GM19043 (cell line): ENCODE measurements around the gene HNRNPUL1.
"Not testable (repeated sequence)": the region's sequence is repeated elsewhere in the genome, so short reads cannot be mapped to it uniquely, and the experiment has no call there.

Experiments used
- ATAC-seq: cut with Tn5 transposase; IDR thresholded peaks from one replicate; pipeline ENCODE4 v1.9.1; 2021; ENCODE audit warnings: low read depth; ENCODE audit not compliant: unreplicated experiment

Gene HNRNPUL1

DNA sequence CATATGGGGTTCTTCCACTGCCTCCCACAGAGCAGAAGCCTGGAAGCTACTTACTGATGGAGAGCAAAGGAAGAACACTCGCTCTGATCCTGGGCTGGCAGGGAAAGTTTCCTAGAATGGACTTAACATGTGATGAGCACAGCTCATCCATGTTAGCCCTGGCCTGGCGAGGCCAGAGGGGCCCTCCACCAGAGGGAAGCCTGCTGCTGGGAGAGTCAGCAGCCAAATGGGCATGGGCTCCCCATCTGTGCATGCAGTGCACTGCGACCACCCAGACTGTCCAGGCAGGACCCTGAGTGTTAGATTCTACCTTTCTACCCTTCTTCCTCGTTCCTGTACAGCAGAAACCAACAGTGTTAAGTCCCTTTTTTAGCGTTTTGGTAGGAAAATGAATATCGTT, 8.9 kb downstream of the HNRNPUL1 start:
- ATAC-seq = no peak

DNA sequence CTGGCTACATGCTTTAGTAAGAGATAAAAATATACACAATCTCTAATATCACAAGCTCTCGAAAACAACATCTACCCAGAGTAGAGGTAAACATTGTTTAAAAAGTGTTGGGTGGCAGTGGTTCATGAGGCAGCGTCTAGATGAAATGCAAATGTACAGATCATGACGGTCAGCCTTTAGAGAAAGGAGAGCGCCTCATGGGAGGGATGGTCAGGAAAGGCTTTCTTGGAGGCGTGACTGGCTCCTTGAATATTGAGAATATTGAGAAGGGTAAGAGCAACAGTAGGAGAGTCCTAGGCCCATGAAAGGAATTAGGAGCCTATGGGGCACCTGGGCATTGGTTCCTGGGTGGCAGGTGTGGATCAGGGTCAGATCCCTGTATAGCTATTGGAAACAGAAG, 10.6 kb downstream of the HNRNPUL1 start:
- ATAC-seq = no peak

DNA sequence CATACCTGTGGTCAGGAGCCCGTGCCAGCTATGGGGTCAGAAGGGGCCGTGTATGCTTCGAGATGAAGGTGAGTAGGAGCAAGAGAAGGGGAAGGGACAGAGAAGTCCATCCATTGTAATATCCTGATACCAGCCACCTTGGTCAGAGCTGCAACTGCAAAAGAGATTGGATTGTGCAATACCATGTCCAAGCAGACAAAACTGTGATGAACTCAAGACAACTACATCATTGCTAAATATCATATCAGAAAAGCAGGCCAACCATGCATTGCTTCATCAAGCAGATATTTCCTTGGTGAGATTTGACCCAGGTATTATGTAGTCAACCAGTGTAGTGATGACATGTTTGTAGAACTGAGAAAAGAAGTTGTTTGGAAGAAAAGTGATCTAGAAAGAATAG, 12.1 kb downstream of the HNRNPUL1 start:
- ATAC-seq = no peak

DNA sequence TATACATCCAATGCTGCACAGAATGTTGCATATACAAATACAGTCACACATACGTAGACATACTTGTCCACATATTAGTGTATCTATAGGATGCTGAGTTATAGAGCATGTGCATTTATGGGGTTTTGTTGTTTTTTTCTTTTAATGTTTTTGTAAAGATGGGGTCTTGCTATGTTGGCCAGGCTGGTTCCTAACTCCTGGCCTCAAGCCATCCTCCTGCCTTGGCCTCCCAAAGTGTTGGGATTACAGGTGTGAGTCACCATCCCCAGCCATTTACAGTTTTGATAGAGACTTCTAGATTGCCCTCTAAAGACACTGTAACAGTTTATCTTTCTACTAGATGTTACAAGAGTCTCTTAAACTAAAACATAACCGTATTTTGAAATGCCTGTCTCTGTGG, 14.3 kb downstream of the HNRNPUL1 start:
- ATAC-seq = no peak

DNA sequence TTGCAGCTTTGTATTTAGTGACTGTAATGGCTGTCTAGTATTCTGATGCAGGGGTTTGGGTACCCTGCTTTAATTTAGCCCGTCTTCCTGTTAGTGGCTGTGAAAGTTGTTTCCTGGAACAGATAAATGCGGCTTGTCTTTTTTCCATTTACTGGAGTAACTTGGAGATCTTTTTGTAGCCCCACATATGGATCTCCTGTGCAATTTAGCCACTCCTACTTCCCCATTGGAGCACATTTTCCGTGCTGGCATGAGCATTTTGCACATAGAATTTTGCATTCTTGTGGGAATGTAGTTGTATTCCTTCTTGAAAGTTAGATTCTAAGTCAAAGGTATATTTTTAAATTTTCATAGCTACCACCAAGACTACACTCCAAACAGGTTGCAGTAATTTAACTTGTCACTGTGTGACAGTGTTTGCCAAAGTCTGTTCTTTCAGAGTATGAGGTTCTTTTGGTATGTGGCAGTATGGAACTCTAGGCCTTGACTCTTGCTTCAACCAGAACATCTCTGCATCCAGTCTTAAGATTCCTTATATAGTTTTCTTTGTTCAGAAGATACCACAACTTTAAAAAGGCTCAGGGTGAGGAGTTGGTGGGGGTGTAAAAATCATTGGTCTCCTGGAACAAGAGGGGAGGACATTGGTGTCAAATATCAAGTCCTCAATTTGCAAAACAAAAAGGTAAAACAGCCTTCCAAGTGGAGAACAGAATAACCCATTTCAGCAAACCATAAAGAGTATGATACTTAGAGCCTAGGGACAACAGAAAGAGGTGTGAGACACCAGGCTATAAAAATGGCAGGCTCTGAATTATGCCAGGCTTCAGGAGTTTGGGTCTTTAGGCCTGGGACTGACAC, 24.7 kb downstream of the HNRNPUL1 start:
- ATAC-seq = no peak

DNA sequence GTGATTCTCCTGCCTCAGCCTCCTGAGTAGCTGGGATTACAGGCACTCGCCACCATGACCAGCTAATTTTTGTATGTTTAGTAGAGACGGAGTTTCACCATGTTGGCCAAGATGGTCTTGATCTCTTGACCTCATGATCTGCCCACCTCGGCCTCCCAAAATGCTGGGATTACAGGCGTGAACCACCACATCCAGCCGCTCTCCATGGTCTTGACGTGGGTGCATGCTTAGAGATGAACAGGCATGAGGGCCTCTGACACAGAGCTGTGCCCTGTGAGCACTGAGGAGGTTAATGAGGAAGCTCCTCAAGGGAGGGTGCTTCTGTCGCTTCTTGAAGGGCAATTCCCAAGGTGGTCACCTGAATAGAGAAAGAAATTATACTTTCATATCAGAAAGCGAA, 25.6 kb downstream of the HNRNPUL1 start:
- ATAC-seq = not testable (repeated sequence)

DNA sequence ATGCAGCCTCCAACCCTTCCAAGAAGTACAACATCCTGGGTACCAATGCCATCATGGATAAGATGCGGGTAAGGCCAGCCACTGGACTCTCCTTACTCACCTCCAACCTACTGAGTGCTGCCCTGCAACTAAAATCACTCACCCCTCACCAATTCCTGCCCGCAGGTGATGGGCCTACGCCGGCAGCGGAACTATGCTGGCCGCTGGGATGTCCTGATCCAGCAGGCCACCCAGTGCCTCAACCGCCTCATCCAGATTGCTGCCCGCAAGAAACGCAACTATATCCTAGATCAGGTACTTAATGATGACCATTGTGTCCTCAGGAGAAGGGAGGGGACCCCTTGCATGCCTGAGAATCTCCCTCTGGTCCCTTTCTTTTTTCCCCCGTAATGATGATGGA, 30.2 kb downstream of the HNRNPUL1 start:
- no peak for ATAC-seq

DNA sequence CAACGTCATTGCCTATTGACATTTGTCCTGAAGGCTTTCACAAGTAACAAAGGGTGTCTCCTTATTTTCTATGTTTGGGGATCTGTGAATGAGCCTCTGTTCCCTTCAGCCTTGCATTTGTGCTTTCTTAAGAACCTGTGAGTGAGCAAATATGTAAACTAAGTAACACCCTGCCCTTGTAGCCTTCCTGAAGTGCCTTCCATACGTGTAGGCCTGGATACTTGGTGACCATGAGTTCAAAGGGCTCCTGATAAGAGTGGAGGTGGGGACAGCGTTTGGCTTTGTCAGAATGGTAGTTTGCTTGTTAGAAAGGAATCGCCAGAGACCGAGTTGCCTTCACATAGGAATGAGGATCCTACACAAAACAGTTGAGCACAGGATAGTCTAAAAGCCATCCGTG, 31.3 kb downstream of the HNRNPUL1 start:
- no peak for ATAC-seq

DNA sequence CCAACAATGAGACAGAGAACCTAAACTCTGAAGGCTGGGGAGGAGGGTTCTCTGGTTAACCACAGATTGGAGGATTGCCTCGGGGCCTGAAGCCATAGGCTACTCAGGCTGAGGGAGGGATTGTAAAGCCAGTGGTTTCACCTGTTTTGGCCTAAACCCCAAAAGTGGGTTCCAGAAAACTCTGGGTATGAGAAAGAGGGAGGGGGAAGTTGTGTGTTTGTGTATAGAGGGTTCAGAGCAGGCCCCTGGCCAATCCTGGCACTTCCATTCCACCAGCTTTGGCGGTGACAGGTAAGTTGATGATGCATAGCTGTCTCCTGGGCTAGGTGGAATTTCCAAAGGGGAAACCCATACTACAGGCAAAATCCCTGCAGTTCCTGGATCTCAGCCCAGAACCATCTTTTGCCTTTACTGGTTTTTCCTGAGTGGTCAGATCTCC, 32.3 kb downstream of the HNRNPUL1 start:
- ATAC-seq = no peak

DNA sequence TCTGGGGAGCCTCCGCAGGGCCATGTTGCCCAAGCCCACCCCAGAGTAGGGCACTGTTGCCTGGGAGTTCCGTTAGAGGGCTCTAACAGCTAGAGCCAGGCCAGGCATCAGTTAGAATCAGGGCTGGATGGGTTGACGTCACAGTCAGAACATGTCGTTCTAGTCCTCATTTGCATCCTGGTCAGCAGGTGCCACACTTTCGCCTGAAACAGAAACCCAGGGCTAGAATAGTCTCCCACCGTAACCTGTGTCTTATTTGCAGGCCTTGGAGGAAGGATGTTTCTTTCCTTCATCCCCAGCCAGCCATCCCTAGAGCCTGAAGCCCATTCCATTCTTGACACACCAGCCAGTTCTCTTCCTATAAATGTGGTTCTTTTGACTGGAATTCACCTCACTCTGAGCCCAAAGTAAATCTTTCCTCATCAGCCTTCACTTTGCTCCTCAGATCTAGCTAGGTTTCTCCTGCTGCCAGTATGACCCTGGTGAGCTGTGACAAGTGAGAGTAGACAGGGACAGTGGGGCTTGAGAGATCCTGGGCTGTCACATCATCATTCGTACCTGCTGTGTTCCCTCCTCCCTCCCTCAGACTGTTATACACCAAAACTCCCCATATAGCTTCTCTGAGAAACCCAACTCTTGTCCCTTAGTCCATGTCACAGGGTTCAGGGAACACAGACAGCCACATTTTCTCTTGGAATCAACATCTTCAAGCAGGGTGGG, 33.6 kb downstream of the HNRNPUL1 start:
- peak; percentile 67 for ATAC-seq

DNA sequence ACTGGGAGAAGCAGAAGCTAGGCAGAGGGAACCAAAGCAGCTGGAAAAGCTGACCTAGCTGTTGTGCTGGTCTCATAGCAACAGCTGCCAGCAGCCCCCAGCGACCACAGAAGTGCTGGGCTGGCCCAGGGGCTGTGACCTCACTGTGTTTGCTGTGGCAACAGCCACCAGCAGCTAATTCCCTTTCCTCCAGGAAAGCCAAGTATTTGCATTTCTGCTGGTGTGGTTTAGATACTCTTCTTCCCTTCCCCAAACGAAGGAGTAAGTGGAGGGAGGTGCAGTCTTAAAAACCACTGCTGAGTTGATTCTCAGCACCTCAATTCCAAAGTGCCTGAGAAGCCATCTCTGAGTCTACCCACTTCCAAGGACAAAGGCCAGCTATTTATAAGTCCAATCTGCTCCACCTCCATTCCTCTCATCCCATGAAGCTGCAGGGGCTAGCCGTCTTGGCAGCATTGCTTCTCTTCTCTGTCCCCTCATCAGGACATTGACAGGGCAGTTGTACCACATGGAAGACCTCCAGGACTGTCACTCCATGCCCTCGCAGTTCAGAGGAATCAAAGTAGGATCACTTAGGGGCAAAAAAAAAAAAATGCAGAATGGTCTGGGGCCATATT, 34.3 kb downstream of the HNRNPUL1 start:
- no peak for ATAC-seq

DNA sequence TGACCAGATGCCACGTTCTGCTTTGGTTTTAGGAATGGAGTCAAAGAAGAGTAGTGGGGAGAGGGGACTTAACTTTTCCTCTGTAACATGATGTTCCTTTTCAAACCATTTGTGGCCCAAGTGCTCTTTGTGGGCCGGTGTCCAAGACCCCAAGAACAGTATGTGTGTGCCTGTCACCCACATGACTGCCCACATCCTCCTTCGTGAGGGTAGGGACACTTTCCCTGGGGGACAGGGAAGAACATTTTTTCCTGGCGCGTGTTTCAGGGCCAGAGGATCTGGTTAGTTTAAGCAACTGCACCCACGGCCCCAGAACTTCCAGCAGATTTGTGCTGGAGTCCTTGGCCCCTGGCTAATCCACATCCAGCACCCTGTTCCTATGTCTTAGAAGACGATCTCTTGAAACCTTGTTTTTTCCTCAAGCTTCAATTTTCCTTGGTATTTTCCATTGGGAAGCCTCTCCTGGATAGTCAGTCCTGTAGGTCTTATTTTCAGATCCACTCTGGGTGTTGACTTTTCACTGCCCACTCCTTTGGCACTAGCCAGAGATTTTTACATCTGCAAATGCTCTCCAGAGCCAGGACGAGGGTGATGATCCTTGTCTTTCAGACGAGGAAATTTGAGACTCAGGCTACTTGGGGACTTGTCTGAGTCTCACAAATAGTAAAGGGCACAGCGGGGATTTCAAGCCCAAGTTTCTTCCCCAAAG, 35.0 kb downstream of the HNRNPUL1 start:
- no peak for ATAC-seq

DNA sequence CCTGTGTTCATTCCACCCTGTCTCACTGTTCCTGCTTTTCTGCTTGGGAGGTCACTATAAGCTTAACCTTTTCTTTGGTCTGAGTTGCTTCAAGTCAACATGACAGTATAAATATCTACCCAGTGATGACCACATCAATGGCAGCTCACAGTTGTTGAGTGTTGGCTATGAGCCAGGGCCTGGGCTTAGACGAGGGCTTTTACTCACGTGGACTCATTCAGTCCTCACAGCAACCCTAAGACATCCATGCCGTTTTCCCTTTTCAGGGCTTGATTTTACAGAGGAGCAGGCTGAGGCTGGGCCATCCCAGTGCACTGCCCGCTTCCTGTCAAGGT, 35.5 kb downstream of the HNRNPUL1 start:
- ATAC-seq = no peak

DNA sequence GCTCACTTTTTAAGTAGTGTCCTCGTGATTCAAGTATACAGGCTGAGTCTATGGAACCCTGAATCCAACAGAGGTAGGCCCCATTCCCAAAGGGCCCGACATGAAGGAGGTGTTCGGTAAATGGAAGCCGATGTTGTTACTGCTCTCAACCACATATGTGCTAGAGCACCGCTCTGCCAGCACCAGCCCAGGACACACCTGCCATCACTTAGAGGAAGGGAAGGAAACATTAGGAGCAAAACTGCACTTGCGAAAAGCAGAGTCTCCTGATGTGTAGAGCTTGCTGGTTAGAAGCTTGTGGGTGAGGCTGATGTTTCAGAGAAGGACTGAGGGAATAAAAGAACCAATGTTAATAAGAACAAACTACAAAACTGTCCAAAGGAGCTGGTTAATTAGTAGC, 36.4 kb downstream of the HNRNPUL1 start:
- ATAC-seq = no peak

DNA sequence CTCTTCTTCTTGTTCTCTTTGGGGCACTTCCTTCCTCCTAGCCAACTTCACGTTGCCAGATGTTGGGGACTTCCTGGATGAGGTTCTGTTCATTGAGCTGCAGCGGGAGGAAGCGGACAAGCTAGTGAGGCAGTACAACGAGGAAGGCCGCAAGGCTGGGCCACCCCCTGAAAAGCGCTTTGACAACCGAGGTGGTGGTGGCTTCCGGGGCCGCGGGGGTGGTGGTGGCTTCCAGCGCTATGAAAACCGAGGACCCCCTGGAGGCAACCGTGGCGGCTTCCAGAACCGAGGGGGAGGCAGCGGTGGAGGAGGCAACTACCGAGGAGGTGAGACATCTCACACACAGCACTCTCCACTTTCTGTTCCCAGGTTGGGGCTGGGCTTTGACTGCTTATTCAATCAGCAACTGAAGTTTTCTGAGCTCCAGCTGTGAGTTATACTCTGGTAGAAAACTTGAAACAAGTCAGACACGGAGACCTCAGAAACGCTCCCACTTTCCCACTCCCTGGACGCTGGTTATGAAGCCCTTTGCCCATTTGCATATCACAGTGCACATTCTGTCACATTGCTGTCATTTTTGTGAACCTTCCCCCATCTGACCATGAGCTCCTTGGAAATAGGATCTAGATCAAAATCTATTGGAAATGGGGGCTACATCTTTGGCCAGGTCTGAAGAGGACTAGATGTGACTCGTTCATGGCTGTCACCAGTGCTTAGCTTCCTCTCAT, 38.6 kb downstream of the HNRNPUL1 start:
- peak; percentile 37 for ATAC-seq

DNA sequence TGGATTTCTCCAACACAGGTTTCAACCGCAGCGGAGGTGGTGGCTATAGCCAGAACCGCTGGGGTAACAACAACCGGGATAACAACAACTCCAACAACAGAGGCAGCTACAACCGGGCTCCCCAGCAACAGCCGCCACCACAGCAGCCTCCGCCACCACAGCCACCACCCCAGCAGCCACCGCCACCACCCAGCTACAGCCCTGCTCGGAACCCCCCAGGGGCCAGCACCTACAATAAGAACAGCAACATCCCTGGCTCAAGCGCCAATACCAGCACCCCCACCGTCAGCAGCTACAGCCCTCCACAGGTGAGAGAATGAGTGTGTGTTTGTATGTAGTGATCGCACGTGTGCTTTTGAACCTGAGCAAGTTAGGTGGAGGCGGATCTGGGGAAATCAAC, 39.8 kb downstream of the HNRNPUL1 start:
- no peak for ATAC-seq

DNA sequence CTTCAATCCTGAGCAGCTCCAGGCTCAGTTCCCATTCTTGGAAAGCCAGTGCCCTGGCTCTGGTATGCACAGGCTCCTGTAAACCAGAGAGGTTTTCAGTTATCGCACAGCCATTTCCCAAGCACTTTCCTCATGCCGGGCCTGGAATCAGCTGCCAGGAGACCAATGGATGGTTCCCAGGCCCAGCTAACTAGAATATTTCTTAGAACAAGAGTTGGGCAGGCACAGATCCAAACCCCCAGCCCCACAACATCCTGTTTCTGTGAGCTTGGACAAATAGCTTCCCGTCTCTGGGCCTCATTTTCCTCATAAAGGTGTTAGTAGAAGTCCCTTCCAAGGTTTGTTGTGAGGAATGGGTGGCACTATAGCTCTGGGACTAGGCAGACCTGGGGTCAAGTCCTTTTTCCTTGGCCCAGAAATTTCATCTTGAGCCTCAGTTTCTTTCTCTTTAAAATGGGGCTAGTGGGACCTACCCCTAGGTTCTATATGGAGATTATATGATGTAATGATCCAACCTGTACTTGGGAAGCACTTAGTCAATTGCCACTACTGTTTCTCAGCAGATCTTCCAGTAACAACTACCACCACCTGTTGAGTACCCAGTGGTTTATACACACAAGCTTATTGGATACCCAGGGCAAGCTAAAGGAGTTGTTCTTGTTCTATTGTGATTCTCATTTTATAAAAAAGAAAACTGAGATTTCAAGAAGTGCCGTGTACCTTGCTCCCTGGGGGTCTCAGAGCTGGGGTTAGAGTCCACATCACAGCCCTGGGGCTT, 40.7 kb downstream of the HNRNPUL1 start:
- ATAC-seq = no peak

DNA sequence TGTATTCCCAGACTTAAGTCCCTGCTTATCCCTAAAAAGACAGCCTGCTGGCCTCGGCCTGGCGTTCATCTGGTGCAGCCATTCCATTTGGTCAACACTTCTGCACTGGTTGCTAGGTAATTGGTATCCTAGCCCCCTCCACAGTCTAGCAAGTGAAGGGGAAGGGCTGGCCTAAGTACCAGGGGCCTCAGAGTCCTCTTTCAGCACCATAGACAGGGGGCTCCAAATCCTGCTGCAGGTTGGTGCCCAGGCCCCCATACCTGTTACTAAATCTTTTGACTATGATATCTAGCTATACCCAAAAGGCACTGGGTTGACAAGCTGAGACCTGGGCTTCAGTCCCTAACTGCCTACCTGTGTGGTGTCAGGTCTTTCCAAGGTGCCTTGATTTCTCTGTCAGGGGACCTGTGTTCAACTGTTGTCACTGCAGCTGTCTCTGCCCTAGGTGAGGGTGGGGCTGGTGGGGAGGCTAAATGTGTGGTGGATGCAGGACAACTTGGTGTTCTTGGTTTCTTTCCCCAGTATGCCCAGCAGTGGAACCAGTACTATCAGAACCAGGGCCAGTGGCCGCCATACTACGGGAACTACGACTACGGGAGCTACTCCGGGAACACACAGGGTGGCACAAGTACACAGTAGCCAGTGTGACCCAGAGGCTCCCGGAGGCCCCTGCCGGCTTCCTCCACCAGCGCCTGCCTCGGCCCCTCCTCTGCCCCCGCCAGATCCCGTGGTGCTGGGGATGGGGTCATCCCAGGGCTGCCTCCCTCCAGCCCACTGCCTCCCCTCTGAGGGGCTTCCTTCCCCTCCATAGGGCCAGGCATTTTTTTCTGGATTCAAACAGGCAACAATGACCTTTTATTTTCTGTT, 42.0 kb downstream of the HNRNPUL1 start:
- no peak for ATAC-seq
